PC-3 (cell line): ENCODE data around the gene SLC25A39. TPM values are rescaled to one million over a fixed set of nuclear protein-coding genes. Genes with fewer than 3 reads are reported as not detected.

Experiments used
- ATAC-seq: fragments of 200-7000 bp; cut with Tn5 transposase; 2 replicates; pipeline ENCODE4 v1.9.1; 2020; ENCODE audit warnings: mild to moderate bottlenecking, moderate library complexity
- BruUV-seq: library from RNA; stranded (reverse); fragments of 400-500 nt; replicated peaks from 2 replicates; lab custom pipeline; 2021; lab: Mats Ljungman, UMichigan
- CTCF ChIA-PET: fragments of 300-600 bp; sonication (Branson Sonifier 250); formaldehyde crosslinking; loops from one replicate; lab custom pipeline; 2022; ENCODE audit warnings: antibody characterized with exemption; lab: Charles Lee
- POLR2A ChIA-PET: fragments of 300-600 bp; sonication (Branson Sonifier 250); formaldehyde crosslinking; loops from one replicate; lab custom pipeline; 2022; ENCODE audit warnings: antibody characterized with exemption; ENCODE audit not compliant: unreplicated experiment; lab: Charles Lee
- DNase-seq: peaks from one replicate; pipeline ENCODE4 v3.0.0-alpha.2; 2015
- H2AFZ ChIP-seq: fragments of 300-600 bp; sonication (generic); 2 replicates; pipeline ENCODE4 v1.6.0; 2016; ENCODE audit warnings: antibody characterized with exemption, low read length
- H3F3A ChIP-seq: fragments of 300-600 bp; sonication (generic); one replicate; pipeline ENCODE4 v1.6.0; 2017; ENCODE audit warnings: antibody characterized with exemption, low read length, control low read depth, mild to moderate bottlenecking; ENCODE audit not compliant: unreplicated experiment
- H3K27ac ChIP-seq: fragments of 300-600 bp; sonication (generic); 2 replicates; pipeline ENCODE4 v1.5.1; 2016; ENCODE audit warnings: mild to moderate bottlenecking, low read length
- H3K27me3 ChIP-seq: fragments of 300-600 bp; sonication (generic); 2 replicates; pipeline ENCODE4 v1.6.1; 2016; ENCODE audit warnings: low read length, mixed read lengths
- H3K36me3 ChIP-seq: fragments of 300-600 bp; sonication (generic); 2 replicates; pipeline ENCODE4 v1.6.1; 2016; ENCODE audit warnings: low read depth, mixed run types, low read length, mixed read lengths
- H3K4me1 ChIP-seq: fragments of 300-600 bp; sonication (generic); 2 replicates; pipeline ENCODE4 v1.5.1; 2016; ENCODE audit warnings: low read length; ENCODE audit not compliant: insufficient read depth
- H3K4me2 ChIP-seq: fragments of 300-600 bp; sonication (generic); 2 replicates; pipeline ENCODE4 v1.6.0; 2016; ENCODE audit warnings: low read length
- H3K4me3 ChIP-seq: fragments of 300-600 bp; sonication (generic); 2 replicates; pipeline ENCODE4 v1.5.1; 2016; ENCODE audit warnings: mild to moderate bottlenecking, low read length, mixed read lengths
- H3K79me2 ChIP-seq: fragments of 300-600 bp; sonication (generic); 2 replicates; pipeline ENCODE4 v1.6.1; 2017; ENCODE audit warnings: low read length, mixed read lengths
- H3K9ac ChIP-seq: fragments of 300-600 bp; sonication (generic); 2 replicates; pipeline ENCODE4 v1.6.0; 2016; ENCODE audit warnings: mild to moderate bottlenecking, low read length
- H3K9me2 ChIP-seq: fragments of 300-600 bp; sonication (generic); replicated peaks from 2 replicates; pipeline ENCODE4 v1.6.1; 2016; ENCODE audit warnings: mixed run types, low read length, mixed read lengths
- H3K9me3 ChIP-seq: fragments of 300-600 bp; sonication (generic); 2 replicates; pipeline ENCODE4 v1.6.1; 2016; ENCODE audit warnings: low read length, mixed read lengths
- H4K20me1 ChIP-seq: fragments of 300-600 bp; sonication (generic); 2 replicates; pipeline ENCODE4 v1.6.1; 2016; ENCODE audit warnings: low read length, mixed read lengths
- EZH2 ChIP-seq: fragments of 300-600 bp; sonication (generic); IDR thresholded peaks from one replicate; pipeline ENCODE4 v1.6.1; 2017; ENCODE audit warnings: antibody characterized with exemption, mild to moderate bottlenecking, low read length; ENCODE audit not compliant: unreplicated experiment
- EZH2phosphoT487 ChIP-seq: fragments of 300-600 bp; sonication (generic); IDR thresholded peaks from 2 replicates; pipeline ENCODE4 v1.6.1; 2018; ENCODE audit warnings: mild to moderate bottlenecking, antibody characterized with exemption, low read length, borderline replicate concordance
- intact Hi-C: fragments of 100-400 bp; cut with micrococcal nuclease; formaldehyde crosslinking; loops from 2 replicates; pipeline ENCODE4 v1.9.0; 2023
- total RNA-seq: library from RNA; depleted of rRNA; stranded (reverse); fragments of >200 nt; gene quantifications from 2 replicates; pipeline ENCODE4 v1.2.3, GENCODE V29; 2014
- TF ChIP-seq, protein P1 (sequence below): fragments of 300-600 bp; sonication (generic); conservative IDR thresholded peaks from 2 replicates; pipeline ENCODE4 v1.5.1; 2017; ENCODE audit warnings: antibody characterized with exemption, low read depth, mild to moderate bottlenecking, low read length

The SLC25A39 gene
- total RNA-seq, 1 experiment from 2014 or later: 726 TPM

DNA sequence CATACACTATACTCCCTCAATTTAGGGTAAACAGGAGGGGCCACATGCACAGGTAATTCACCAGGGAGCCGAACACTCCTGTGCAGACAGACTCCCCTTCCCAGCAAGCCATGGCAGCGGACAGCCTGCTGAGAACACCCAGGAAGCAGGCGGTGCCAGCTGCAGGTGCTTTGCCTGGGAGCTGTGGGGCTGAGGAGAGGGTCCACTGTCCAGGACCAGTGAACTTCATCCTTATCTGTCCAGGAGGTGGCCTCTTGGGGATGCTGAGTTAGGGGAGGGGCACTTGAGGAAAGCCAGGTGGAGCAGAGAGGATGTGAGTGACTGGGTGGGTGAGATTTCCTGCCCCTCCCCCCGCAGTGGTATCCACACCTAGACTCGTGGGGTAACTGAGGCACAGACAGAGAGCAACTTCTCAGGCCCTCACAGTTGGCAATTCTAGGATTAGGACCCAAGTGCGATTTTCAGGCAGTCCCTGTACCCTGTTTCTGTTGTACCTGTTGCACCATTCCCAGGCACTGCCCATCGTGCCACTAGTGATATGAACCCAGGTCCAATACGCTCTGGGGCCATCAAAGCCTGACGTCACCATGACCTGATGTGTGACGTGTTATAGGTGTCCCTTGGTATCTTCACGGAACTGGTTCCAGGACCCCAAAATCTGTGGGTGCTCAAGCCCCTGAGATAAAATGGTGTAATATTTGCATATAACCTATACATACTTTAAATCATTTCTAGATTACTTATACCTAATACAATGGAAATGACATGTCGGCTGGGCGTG, 21.6 kb upstream of the SLC25A39 start:
- ATAC-seq: no peak
- CTCF ChIA-PET: interaction anchor here (0.7 to 1.4 kb wide), 6 partner anchors 15 to 177 kb away, joined by 3 to 7 read pairs (median 4); no protein-coding TSS in a partner anchor

DNA sequence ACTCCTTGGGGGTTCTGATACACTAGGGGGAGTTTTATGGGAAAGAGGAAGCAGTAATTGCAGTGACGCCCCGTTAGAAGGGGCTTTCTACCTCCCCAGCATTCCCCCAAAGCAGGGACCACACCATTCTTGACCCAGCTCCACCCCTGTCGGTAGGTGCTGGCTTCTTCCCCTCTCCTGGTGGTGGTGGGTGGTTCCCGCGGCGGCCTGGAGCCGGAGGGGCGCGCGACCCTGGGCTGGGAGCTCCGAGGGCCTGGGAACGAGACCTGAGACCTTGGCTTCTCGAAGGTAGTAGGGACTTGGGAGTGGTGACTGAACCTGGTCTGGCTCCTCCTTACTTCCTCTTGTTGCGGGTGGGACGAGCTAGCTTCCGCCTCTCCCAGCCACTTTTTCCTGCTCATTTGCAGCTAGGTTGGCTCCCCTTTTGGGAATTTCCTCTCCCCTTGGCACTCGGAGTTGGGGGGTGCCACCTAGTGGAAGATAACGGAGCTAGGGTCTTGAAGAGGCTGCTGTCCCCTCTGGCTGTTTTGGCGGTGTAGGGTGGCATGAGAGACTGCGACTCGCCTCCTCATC, 20.9 kb upstream of the SLC25A39 start:
- Histone ChIP-seq H3K9ac (peak overlapping the region; percentile 76), H3K27me3 (no peaks in the 10 kb centered on the region), H3K4me3 (peak overlapping the region; percentile 88), H3K9me3 (no peaks in the 10 kb centered on the region), H3K36me3 (peaks cover 5% of the 10 kb centered on the region; the same call in 1 of the 2 replicates), H2AFZ (peak overlapping the region; percentile 69), H3F3A (no peaks in the 10 kb centered on the region), H3K9me2 (no peaks in the 10 kb centered on the region), H3K4me2 (peak overlapping the region; percentile 96), H4K20me1 (no peaks in the 10 kb centered on the region), H3K4me1 (peaks cover 4% of the 10 kb centered on the region; the same call in 1 of the 2 replicates), H3K27ac (peak overlapping the region; percentile 20), H3K79me2 (peaks cover 15% of the 10 kb centered on the region)
- CTCF ChIA-PET: interaction anchor here (0.6 to 1.4 kb wide), 8 partner anchors 14 to 272 kb away, joined by 3 to 7 read pairs (median 4); partner anchors contain the start of gene FAM171A2
- TF ChIP-seq EZH2phosphoT487 (no peak), EZH2 (no peak)
- TF ChIP-seq, protein P1, sequence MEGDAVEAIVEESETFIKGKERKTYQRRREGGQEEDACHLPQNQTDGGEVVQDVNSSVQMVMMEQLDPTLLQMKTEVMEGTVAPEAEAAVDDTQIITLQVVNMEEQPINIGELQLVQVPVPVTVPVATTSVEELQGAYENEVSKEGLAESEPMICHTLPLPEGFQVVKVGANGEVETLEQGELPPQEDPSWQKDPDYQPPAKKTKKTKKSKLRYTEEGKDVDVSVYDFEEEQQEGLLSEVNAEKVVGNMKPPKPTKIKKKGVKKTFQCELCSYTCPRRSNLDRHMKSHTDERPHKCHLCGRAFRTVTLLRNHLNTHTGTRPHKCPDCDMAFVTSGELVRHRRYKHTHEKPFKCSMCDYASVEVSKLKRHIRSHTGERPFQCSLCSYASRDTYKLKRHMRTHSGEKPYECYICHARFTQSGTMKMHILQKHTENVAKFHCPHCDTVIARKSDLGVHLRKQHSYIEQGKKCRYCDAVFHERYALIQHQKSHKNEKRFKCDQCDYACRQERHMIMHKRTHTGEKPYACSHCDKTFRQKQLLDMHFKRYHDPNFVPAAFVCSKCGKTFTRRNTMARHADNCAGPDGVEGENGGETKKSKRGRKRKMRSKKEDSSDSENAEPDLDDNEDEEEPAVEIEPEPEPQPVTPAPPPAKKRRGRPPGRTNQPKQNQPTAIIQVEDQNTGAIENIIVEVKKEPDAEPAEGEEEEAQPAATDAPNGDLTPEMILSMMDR: peak; percentile 63
- intact Hi-C loops: loop anchor here (1.0 to 2.0 kb wide), 3 partner anchors 15 to 37 kb away; partner anchors contain the start of genes FAM171A2 and RUNDC3A
- BruUV-seq: TSS peak; percentile 71
- peak; percentile 50 for ATAC-seq
- POLR2A ChIA-PET: interaction anchor here (0.6 to 0.7 kb wide), 5 partner anchors 33 to 430 kb away, joined by 3 to 7 read pairs (median 3); no protein-coding TSS in a partner anchor
- peak; percentile 77 for DNase-seq

More for the DNA sequence above, 21.6 kb upstream of the SLC25A39 start:
- DNase-seq: no peak
- Histone ChIP-seq H3K9me3 (no peaks in the 10 kb centered on the region), H3K4me2 (peak overlapping the region; percentile 96), H3K79me2 (peaks cover 15% of the 10 kb centered on the region), H3K36me3 (peaks cover 5% of the 10 kb centered on the region; the same call in 1 of the 2 replicates), H3K9ac (peak overlapping the region; percentile 76), H4K20me1 (no peaks in the 10 kb centered on the region), H3K27me3 (no peaks in the 10 kb centered on the region), H3K4me3 (peak overlapping the region; percentile 88), H3F3A (no peaks in the 10 kb centered on the region), H3K27ac (no peak overlapping the region), H3K9me2 (no peaks in the 10 kb centered on the region), H2AFZ (peak overlapping the region; percentile 69; the same call in 1 of the 2 replicates), H3K4me1 (peaks cover 4% of the 10 kb centered on the region; the same call in 1 of the 2 replicates)
- intact Hi-C loops: no loop called here
- TF ChIP-seq EZH2 (no peak), EZH2phosphoT487 (no peak)
- TF ChIP-seq, protein P1: no peak
- BruUV-seq: no TSS peak
- POLR2A ChIA-PET: interaction anchor here (0.6 to 0.7 kb wide), 2 partner anchors 47 to 430 kb away, joined by 3 to 6 read pairs; no protein-coding TSS in a partner anchor
